ENCODE data around the gene NDUFB5. TPM values are rescaled to one million over a fixed set of nuclear protein-coding genes. Genes with fewer than 3 reads are reported as not detected.

NDUFB5 gene
- total and polyA plus RNA-seq, 4 donors, result 32.5 to 131 (median 59.5) TPM

GRCh38 chr3:179666030-179666429 is 61.4 kb downstream of the NDUFB5 start:
- Histone ChIP-seq H3K27ac (ENCODE audit: low read depth in 1 of 2, low read length in 2 of 2) (no peak overlapping the region), H3K4me1 (ENCODE audit: control insufficient read depth in 1 of 2, insufficient read depth in 2 of 2, low read length in 2 of 2) (peaks cover 0 to 2% of the 10 kb centered on the region in 2 donors), H3K36me3 (ENCODE audit: control insufficient read depth in 1 of 2, insufficient read depth in 2 of 2, low read length in 1 of 2) (no peaks in the 10 kb centered on the region), H3K9me3 (ENCODE audit: control insufficient read depth, low read length) (no peaks in the 10 kb centered on the region), H3K27me3 (ENCODE audit: control insufficient read depth in 1 of 2, insufficient read depth in 2 of 2, low read length in 1 of 2) (no peaks in the 10 kb centered on the region), H3K4me3 (ENCODE audit: low read length in 2 of 2) (no peak overlapping the region)
- intact Hi-C loops (cut with DNase I), result no loop called here
- DNase-seq (no peak), ATAC-seq (ENCODE audit: low FRiP score) (no peak)
- WGBS, 2 donors, result 48% methylated on average over 1 of the region's 1 CpG

GRCh38 chr3:179666436-179667035 is 61.9 kb downstream of the NDUFB5 start:
- no peaks in the 10 kb centered on the region for H3K9me3 ChIP-seq (ENCODE audit: control insufficient read depth, low read length)
- DNase-seq, result no peak
- 33 to 40% methylated on average over 8 of the region's 8 CpGs for whole genome bisulfite sequencing, 2 donors
- intact Hi-C loops (cut with DNase I), result no loop called here
- H3K4me1 ChIP-seq (ENCODE audit: control insufficient read depth in 1 of 2, insufficient read depth in 2 of 2, low read length in 2 of 2), result peaks cover 0 to 2% of the 10 kb centered on the region in 2 donors
- H3K4me3 ChIP-seq (ENCODE audit: low read length in 2 of 2), result no peak overlapping the region
- no peaks in the 10 kb centered on the region for H3K27me3 ChIP-seq (ENCODE audit: control insufficient read depth in 1 of 2, insufficient read depth in 2 of 2, low read length in 1 of 2)
- H3K27ac ChIP-seq (ENCODE audit: low read depth in 1 of 2, low read length in 2 of 2), result no peak overlapping the region
- ATAC-seq (ENCODE audit: low FRiP score), result no peak
- H3K36me3 ChIP-seq (ENCODE audit: control insufficient read depth in 1 of 2, insufficient read depth in 2 of 2, low read length in 1 of 2), result no peaks in the 10 kb centered on the region

GRCh38 chr3:179668429-179668828 is 63.8 kb downstream of the NDUFB5 start:
- Histone ChIP-seq H3K27me3 (ENCODE audit: control insufficient read depth in 1 of 2, insufficient read depth in 2 of 2, low read length in 1 of 2) (no peaks in the 10 kb centered on the region), H3K9me3 (ENCODE audit: control insufficient read depth, low read length) (no peaks in the 10 kb centered on the region), H3K36me3 (ENCODE audit: control insufficient read depth in 1 of 2, insufficient read depth in 2 of 2, low read length in 1 of 2) (no peaks in the 10 kb centered on the region), H3K27ac (ENCODE audit: low read depth in 1 of 2, low read length in 2 of 2) (no peak overlapping the region), H3K4me3 (ENCODE audit: low read length in 2 of 2) (no peak overlapping the region), H3K4me1 (ENCODE audit: control insufficient read depth in 1 of 2, insufficient read depth in 2 of 2, low read length in 2 of 2) (peaks cover 0 to 2% of the 10 kb centered on the region in 2 donors)
- intact Hi-C loops (cut with DNase I), result no loop called here
- WGBS, 2 donors, result 99 to 100% methylated on average over 1 of the region's 1 CpG
- ATAC-seq (ENCODE audit: low FRiP score), result no peak
- no peak for DNase-seq

GRCh38 chr3:179670311-179670710 is 65.7 kb downstream of the NDUFB5 start:
- Histone ChIP-seq H3K36me3 (ENCODE audit: control insufficient read depth in 1 of 2, insufficient read depth in 2 of 2, low read length in 1 of 2) (no peaks in the 10 kb centered on the region), H3K27ac (ENCODE audit: low read depth in 1 of 2, low read length in 2 of 2) (no peak overlapping the region)

GRCh38 chr3:179671309-179671708 is 66.7 kb downstream of the NDUFB5 start:
- Histone ChIP-seq H3K4me1 (ENCODE audit: control insufficient read depth in 1 of 2, insufficient read depth in 2 of 2, low read length in 2 of 2) (peaks cover 0 to 2% of the 10 kb centered on the region in 2 donors), H3K27ac (ENCODE audit: low read depth in 1 of 2, low read length in 2 of 2) (no peak overlapping the region), H3K27me3 (ENCODE audit: control insufficient read depth in 1 of 2, insufficient read depth in 2 of 2, low read length in 1 of 2) (no peaks in the 10 kb centered on the region), H3K9me3 (ENCODE audit: control insufficient read depth, low read length) (no peaks in the 10 kb centered on the region), H3K36me3 (ENCODE audit: control insufficient read depth in 1 of 2, insufficient read depth in 2 of 2, low read length in 1 of 2) (no peaks in the 10 kb centered on the region), H3K4me3 (ENCODE audit: low read length in 2 of 2) (no peak overlapping the region)
- DNase-seq (no peak), ATAC-seq (ENCODE audit: low FRiP score) (no peak)
- WGBS, 2 donors, result 97 to 98% methylated on average over 1 of the region's 1 CpG
- intact Hi-C loops (cut with DNase I), result no loop called here

More at GRCh38 chr3:179670311-179670710, 65.7 kb downstream of the NDUFB5 start:
- Histone ChIP-seq H3K9me3 (ENCODE audit: control insufficient read depth, low read length) (no peaks in the 10 kb centered on the region), H3K27me3 (ENCODE audit: control insufficient read depth in 1 of 2, insufficient read depth in 2 of 2, low read length in 1 of 2) (no peaks in the 10 kb centered on the region), H3K4me3 (ENCODE audit: low read length in 2 of 2) (no peak overlapping the region), H3K4me1 (ENCODE audit: control insufficient read depth in 1 of 2, insufficient read depth in 2 of 2, low read length in 2 of 2) (peaks cover 0 to 2% of the 10 kb centered on the region in 2 donors)
- DNase-seq, result no peak
- no peak for ATAC-seq (ENCODE audit: low FRiP score)
- intact Hi-C loops (cut with DNase I), result no loop called here
- 94 to 95% methylated on average over 8 of the region's 8 CpGs for WGBS, 2 donors

GRCh38 chr3:179671747-179672242 is 67.2 kb downstream of the NDUFB5 start:
- intact Hi-C loops (cut with DNase I), result no loop called here
- no peaks in the 10 kb centered on the region for H3K27me3 ChIP-seq (ENCODE audit: control insufficient read depth in 1 of 2, insufficient read depth in 2 of 2, low read length in 1 of 2)
- no peak overlapping the region for H3K4me3 ChIP-seq (ENCODE audit: low read length in 2 of 2)
- no peaks in the 10 kb centered on the region for H3K36me3 ChIP-seq (ENCODE audit: control insufficient read depth in 1 of 2, insufficient read depth in 2 of 2, low read length in 1 of 2)
- no peak overlapping the region for H3K27ac ChIP-seq (ENCODE audit: low read depth in 1 of 2, low read length in 2 of 2)
- DNase-seq (no peak), ATAC-seq (ENCODE audit: low FRiP score) (no peak)
- no peaks in the 10 kb centered on the region for H3K9me3 ChIP-seq (ENCODE audit: control insufficient read depth, low read length)
- WGBS, 2 donors, result 84 to 85% methylated on average over 15 of the region's 15 CpGs
- peaks cover 0 to 2% of the 10 kb centered on the region in 2 donors for H3K4me1 ChIP-seq (ENCODE audit: control insufficient read depth in 1 of 2, insufficient read depth in 2 of 2, low read length in 2 of 2)

- 71 to 74% methylated on average over 4 of the region's 4 CpGs for WGBS, 2 donors
- H3K36me3 ChIP-seq (ENCODE audit: control insufficient read depth in 1 of 2, insufficient read depth in 2 of 2, low read length in 1 of 2), result no peaks in the 10 kb centered on the region
- intact Hi-C loops (cut with DNase I), result no loop called here
- ATAC-seq (ENCODE audit: low FRiP score), result no peak
- no peaks in the 10 kb centered on the region for H3K27me3 ChIP-seq (ENCODE audit: control insufficient read depth in 1 of 2, insufficient read depth in 2 of 2, low read length in 1 of 2)
- no peak overlapping the region for H3K4me3 ChIP-seq (ENCODE audit: low read length in 2 of 2)
- no peaks in the 10 kb centered on the region for H3K9me3 ChIP-seq (ENCODE audit: control insufficient read depth, low read length)
- DNase-seq, result no peak
- peaks cover 0 to 2% of the 10 kb centered on the region in 2 donors for H3K4me1 ChIP-seq (ENCODE audit: control insufficient read depth in 1 of 2, insufficient read depth in 2 of 2, low read length in 2 of 2)
- no peak overlapping the region for H3K27ac ChIP-seq (ENCODE audit: low read depth in 1 of 2, low read length in 2 of 2)
Observed at GRCh38 chr3:179672918-179673317, 68.3 kb downstream of the NDUFB5 start.

- whole genome bisulfite sequencing, 2 donors, result 94 to 97% methylated on average over 8 of the region's 8 CpGs
- intact Hi-C loops (cut with DNase I), result no loop called here
- H3K27ac ChIP-seq (ENCODE audit: low read depth in 1 of 2, low read length in 2 of 2), result no peak overlapping the region
- no peak overlapping the region for H3K4me3 ChIP-seq (ENCODE audit: low read length in 2 of 2)
- no peaks in the 10 kb centered on the region for H3K27me3 ChIP-seq (ENCODE audit: control insufficient read depth in 1 of 2, insufficient read depth in 2 of 2, low read length in 1 of 2)
- H3K9me3 ChIP-seq (ENCODE audit: control insufficient read depth, low read length), result no peaks in the 10 kb centered on the region
- peaks cover 0 to 2% of the 10 kb centered on the region in 2 donors for H3K4me1 ChIP-seq (ENCODE audit: control insufficient read depth in 1 of 2, insufficient read depth in 2 of 2, low read length in 2 of 2)
- ATAC-seq (ENCODE audit: low FRiP score), result peak; percentile 12
- no peak for DNase-seq
- H3K36me3 ChIP-seq (ENCODE audit: control insufficient read depth in 1 of 2, insufficient read depth in 2 of 2, low read length in 1 of 2), result no peaks in the 10 kb centered on the region
Observed at GRCh38 chr3:179673523-179673922, 68.9 kb downstream of the NDUFB5 start.

GRCh38 chr3:179676081-179676480 is 71.5 kb downstream of the NDUFB5 start:
- Histone ChIP-seq H3K36me3 (ENCODE audit: control insufficient read depth in 1 of 2, insufficient read depth in 2 of 2, low read length in 1 of 2) (no peaks in the 10 kb centered on the region), H3K4me1 (ENCODE audit: control insufficient read depth in 1 of 2, insufficient read depth in 2 of 2, low read length in 2 of 2) (no peaks in the 10 kb centered on the region), H3K9me3 (ENCODE audit: control insufficient read depth, low read length) (no peaks in the 10 kb centered on the region), H3K27ac (ENCODE audit: low read depth in 1 of 2, low read length in 2 of 2) (no peak overlapping the region), H3K27me3 (ENCODE audit: control insufficient read depth in 1 of 2, insufficient read depth in 2 of 2, low read length in 1 of 2) (no peaks in the 10 kb centered on the region), H3K4me3 (ENCODE audit: low read length in 2 of 2) (no peak overlapping the region)
- DNase-seq (no peak), ATAC-seq (ENCODE audit: low FRiP score) (no peak)
- 93 to 96% methylated on average over 5 of the region's 5 CpGs for WGBS, 2 donors
- intact Hi-C loops (cut with DNase I), result no loop called here

All from aorta (tissue), 5 donors.